GM18867 (cell line): ENCODE measurements around the gene ATXN7.
A peak's percentile ranks its signal among the peaks of the same experiment; 100 is the strongest.

Source experiments
- ATAC-seq: cut with Tn5 transposase; IDR thresholded peaks from one replicate; pipeline ENCODE4 v1.9.1; 2021; ENCODE audit warnings: mild to moderate bottlenecking, moderate library complexity; ENCODE audit not compliant: unreplicated experiment

ATXN7 gene

GRCh38 chr3:64039981-64040733 is 176.5 kb downstream of the ATXN7 start:
- peak; percentile 45 for ATAC-seq

- ATAC-seq, result no peak
These were observed 179.3 kb downstream of the ATXN7 start for GRCh38 chr3:64042952-64043351.

DNA sequence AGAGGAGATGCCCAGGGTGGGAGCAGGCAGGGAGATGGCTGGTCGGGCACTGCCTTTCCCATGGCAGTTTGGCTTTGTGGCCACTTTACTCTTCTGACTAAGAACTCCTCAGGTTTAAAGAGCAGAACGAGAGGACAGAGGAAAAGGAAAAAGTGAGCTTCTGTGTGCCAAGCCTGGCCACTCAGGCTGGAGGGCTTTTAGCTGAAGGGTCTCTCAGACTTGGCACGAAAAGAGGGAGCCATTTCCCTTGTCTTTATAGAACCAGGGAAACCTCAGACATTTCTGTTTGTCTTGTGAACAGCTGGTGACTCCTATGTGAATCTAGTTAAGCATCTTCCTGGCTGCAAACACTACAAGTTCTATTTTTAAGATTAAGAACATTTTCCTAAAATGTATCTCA is 182.9 kb downstream of the ATXN7 start:
- ATAC-seq, result no peak

- ATAC-seq, result no peak
These were observed 183.4 kb downstream of the ATXN7 start for GRCh38 chr3:64046996-64047594.

DNA sequence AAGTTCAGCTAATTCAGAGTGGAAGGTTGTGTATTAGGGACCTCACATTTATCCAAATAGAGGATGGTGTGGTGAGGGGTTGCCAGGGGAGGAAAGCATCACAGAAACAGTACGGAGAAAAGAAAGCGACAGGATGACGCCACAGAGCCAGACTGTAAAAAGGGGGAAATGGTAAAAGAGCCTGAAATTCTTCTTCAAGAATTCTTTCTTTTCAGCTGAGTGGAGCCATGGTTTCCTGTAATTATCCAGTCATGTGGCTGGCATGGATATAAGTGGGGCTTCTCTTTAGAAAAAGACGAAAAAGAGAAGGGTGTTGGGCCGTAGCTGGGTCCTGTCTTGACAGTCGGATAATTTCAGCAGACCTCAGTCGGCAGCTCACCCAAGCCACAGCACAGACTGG is 184.1 kb downstream of the ATXN7 start:
- no peak for ATAC-seq

- ATAC-seq, result no peak
These were observed 185.0 kb downstream of the ATXN7 start for GRCh38 chr3:64048631-64049061.

- ATAC-seq, result no peak
These were observed 185.5 kb downstream of the ATXN7 start for GRCh38 chr3:64049136-64049535.

DNA sequence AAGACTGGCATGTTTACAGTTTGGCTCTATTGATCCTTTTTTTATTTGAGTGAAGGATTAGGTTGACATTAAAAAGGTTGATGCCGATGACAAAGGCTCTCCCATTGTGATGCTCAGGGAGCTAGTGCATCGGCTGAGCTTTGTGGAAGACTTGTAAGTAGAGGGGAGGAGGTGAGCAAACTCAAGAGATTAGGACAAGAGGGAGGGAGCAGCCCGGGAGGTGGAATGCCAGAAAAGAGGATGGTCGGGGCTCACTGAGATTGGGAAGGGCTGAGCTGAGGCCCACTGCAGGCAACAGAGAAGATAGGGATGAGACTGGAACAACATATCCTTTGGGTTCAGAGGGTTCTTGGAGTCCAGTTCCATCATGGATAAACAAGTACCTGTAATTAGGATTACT is 186.2 kb downstream of the ATXN7 start:
- ATAC-seq, result no peak
